COLO829 (cell line): ENCODE measurements around the gene SUSD4.

Experiments used
- DNase-seq: peaks from one replicate; pipeline ENCODE4 v3.0.0; 2012; ENCODE audit warnings: low spot score

Gene SUSD4

GRCh38 chr1:223209992-223210787 lies 153.8 kb downstream of the SUSD4 start:
- DNase-seq: no peak

- DNase-seq: no peak
These were observed 154.6 kb downstream of the SUSD4 start for GRCh38 chr1:223209293-223209898.

GRCh38 chr1:223208164-223209076 lies 155.6 kb downstream of the SUSD4 start:
- DNase-seq: no peak

GRCh38 chr1:223207293-223208066 lies 156.5 kb downstream of the SUSD4 start:
- no peak for DNase-seq

GRCh38 chr1:223204424-223204823 lies 159.6 kb downstream of the SUSD4 start:
- DNase-seq: no peak

GRCh38 chr1:223203694-223204093 lies 160.3 kb downstream of the SUSD4 start:
- no peak for DNase-seq

- no peak for DNase-seq
These were observed 161.0 kb downstream of the SUSD4 start for GRCh38 chr1:223203034-223203408.

- DNase-seq: no peak
These were observed 161.5 kb downstream of the SUSD4 start for GRCh38 chr1:223202376-223203033.

- DNase-seq: no peak
These were observed 162.0 kb downstream of the SUSD4 start for GRCh38 chr1:223201967-223202366.

- no peak for DNase-seq
These were observed 163.1 kb downstream of the SUSD4 start for GRCh38 chr1:223200903-223201302.

GRCh38 chr1:223199094-223199647 lies 164.8 kb downstream of the SUSD4 start:
- DNase-seq: no peak

- DNase-seq: no peak
These were observed 165.4 kb downstream of the SUSD4 start for GRCh38 chr1:223198628-223198965.

- no peak for DNase-seq
These were observed 165.9 kb downstream of the SUSD4 start for GRCh38 chr1:223197923-223198627.

- no peak for DNase-seq
These were observed 173.9 kb downstream of the SUSD4 start for GRCh38 chr1:223189903-223190724.

GRCh38 chr1:223189525-223189902 lies 174.5 kb downstream of the SUSD4 start:
- DNase-seq: no peak

- DNase-seq: no peak
These were observed 175.2 kb downstream of the SUSD4 start for GRCh38 chr1:223188618-223189356.

- no peak for DNase-seq
These were observed 177.2 kb downstream of the SUSD4 start for GRCh38 chr1:223186800-223187199.

GRCh38 chr1:223183268-223183862 lies 180.6 kb downstream of the SUSD4 start:
- peak; percentile 22 for DNase-seq
